Limb (tissue), 2 donors: Measurements from ENCODE around the gene NME4.
"Not testable (repeated sequence)": the region's sequence is repeated elsewhere in the genome, so short reads cannot be mapped to it uniquely, and the experiment has no call there.

Experiments
- DNase-seq, 2 donors: peaks; one replicate each; pipeline ENCODE4 v3.0.0-alpha.2; 2016; ENCODE audit errors: extremely low spot score in 2 of 2

NME4 gene

DNA sequence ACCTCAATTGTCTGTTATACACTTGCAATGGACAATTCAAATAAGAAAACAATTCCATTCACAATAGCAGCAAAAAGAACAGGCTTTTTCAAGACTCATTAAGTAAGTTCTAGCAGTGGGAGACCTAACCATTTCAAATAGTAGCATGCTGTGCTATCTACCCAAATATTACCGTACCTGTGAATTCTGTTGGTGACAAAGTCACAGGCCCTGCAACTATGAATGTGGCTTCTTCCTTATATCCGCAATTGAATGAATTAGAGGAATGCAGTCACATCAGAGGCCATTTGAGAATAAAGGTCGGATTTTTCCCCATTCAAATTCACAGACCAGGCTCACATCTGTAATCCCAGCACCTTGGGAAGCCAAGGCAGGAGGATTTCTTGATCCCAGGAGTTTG is 800 bp upstream of the NME4 start:
- DNase-seq = no peak

DNA sequence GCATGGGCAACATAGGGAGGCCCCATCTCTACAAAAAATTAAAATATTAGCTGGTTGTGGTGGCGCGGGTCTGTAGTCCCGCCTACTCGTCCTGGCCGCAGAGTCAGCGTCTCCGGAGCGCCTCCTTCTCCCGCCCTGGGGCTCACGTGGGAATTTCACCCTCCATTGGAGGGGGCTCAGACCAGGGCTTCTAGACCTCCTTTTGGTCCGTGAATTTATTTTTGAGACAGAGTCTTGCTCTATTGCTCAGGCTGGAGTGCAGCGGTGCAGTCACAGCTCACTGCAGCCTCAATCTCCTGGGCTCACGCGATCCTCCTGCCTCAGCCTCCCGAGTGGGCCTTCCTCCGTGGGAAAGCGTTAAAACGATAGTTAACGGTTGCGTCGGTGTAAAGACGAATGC is 394 bp upstream of the NME4 start:
- peak in 1 of 2 donors; percentile 55 for DNase-seq

DNA sequence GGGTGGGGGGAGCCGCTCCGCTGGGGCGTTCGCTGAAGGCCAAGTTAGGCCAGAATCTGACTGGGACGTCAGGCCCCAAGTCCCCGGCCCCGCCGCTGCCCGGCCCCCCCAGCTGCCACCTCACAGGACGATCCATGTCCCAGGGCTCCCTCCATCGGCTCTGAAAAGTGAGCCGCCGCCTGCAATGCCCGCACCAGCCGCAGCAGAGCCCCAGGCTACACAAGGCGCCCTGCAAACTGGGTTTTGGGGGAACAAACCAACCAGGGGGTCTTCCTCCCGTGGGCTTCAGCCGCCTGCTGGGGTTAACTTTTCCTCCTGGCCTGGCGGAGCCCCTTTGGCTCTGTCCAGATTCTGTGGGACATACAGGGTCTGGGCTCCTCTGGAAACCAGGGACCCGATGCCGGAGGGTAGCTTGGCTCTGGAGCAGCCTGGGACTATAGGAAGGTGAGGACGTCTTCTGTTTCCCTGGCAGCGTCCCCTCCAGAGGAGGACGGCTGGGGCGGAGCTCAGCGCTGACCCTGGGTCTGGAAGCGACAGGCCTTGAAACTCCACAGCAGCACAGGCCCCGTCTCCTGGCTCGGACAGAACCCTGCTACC is 835 bp downstream of the NME4 start:
- peak in 1 of 2 donors; percentile 79 for DNase-seq

DNA sequence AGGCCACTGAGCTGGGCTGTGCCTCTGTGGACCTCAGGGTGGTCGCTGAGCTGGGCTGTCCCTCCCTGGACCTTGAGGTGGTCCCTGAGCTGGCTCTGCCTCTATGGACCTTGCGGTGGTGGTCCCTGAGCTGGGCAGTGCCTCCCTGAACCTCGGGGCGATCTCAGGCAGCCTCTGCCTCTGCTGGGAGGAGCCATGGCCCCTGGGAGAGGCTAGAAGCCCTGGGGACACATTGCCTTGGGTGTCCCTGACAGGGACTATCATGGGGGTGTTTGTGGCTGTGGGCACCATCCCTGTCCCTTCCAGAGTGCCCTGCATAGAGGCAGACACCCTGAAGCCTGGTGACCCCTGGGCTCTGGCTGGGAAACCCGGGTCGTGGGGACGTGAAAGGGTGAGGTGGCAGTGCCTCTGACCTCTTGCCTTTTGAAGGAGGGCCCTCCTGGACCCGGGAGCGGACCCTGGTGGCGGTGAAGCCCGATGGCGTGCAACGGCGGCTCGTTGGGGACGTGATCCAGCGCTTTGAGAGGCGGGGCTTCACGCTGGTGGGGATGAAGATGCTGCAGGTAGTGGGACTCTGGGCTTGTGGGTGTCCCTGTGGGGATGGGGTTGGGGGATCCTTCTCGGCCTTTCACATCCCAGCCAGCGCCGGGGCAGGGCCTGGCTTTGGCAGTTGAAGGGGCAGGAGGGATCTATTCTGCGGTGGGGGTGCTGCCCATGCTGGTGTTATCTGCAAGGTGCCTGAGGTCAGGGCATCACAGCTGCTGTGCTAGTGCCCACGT is 1.8 kb downstream of the NME4 start:
- DNase-seq = peak in 1 of 2 donors; percentile 29

DNA sequence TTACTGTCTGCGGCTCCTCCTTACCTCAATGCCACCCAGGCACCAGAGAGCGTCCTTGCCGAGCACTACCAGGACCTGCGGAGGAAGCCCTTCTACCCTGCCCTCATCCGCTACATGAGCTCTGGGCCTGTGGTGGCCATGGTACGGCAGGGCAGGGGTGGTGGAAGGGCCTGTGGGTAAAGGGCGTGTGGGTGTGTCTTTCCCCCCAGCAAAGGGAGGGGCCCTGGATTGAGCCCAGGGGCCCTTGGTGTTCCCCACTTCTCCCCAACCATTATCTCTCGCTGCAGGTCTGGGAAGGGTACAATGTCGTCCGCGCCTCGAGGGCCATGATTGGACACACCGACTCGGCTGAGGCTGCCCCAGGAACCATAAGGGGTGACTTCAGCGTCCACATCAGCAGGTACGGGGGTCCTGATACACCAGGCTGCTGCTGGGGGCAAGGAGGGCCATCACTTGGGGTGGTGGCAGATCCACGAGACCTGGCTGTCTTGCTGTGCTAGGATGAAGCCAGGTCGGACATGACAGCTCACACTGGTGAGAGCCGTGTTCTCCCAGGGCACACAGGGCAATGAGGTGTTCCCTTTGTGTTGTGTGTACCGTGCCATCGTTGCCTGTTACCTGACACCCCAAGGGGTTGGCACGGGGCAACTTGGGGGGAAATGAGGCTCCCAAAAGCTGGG is 2.5 kb downstream of the NME4 start:
- no peak for DNase-seq

DNA sequence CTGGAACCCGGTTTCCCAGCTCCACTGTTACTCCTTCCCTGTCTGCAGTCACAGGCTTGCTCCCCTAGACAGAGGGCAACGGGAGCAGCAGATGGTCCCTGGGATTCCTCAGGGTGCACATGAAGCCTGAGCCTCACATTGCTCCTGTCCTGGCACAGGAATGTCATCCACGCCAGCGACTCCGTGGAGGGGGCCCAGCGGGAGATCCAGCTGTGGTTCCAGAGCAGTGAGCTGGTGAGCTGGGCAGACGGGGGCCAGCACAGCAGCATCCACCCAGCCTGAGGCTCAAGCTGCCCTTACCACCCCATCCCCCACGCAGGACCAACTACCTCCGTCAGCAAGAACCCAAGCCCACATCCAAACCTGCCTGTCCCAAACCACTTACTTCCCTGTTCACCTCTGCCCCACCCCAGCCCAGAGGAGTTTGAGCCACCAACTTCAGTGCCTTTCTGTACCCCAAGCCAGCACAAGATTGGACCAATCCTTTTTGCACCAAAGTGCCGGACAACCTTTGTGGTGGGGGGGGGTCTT is 3.1 kb downstream of the NME4 start:
- DNase-seq = no peak

DNA sequence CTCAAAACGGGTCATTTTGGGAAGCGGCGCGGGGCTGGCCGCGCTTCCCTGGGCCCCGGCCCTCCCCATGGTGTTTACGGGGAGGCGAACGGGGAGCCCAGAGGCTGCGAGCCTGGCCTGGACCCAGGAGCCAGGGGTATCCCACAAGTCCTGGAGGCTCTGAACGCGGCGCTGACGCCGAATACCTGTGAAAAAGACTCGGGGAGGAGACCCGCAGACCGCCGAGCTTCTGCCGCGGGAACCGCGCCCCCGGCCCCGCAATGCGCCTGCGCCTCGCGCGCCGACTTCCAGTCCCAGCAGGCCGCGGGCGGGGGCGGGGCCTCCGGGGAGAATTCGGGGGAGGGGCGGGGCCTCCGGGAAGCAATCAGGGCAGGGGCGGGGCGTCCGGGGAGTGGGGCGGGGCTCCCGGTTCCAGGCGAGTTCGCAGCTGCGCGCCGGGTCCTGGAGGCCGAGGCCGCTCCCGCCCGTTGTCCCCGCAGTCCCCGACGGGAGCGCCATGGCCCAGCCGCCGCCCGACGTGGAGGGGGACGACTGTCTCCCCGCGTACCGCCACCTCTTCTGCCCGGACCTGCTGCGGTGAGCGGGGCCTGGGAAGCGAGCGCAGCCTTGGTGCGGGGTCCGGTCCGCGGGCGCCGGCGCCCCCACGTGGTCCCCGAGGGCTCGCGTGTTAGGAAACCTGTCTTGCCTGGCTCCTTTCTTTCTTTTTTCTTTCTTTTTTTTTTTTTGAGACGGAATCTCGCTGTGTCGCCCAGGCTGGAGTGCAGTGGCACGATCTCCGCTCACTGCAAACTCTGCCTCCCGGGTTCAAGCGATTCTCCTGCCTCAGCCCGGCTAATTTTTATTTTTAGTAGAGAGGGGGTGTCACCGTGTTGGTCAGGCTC is 4.7 kb downstream of the NME4 start, which contains the start of gene DECR2:
DECR2 (plus strand) TSS at position 418 of the 881 bp plus-strand sequence; CDS start at position 497, 79 bp downstream.
- DNase-seq = peak; percentile 92 to 100

DNA sequence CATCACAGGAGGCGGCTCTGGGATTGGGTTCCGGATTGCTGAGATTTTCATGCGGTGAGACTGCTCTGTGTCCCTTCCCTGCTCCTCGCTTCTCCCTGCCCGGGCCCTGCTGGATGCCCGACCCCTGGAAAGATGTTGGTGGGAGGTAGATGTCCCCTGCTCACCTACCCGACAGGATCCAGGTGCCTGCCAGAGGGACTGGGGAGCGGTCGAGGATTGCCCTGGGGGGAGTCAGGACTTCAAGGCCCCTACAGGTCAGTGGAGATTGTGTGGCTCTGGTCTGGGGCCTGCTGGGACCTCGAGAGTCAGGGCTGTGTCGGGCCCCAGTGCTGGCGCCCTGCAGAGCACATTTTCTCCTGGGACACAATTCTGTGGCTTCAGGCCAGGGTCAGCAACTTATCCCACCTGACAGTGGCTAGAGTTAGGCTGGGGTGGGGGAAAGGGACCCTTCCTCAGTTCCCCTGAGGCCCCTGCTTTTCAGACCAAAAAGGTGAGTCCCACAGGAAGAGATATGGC is 8.0 kb downstream of the NME4 start:
- no peak for DNase-seq

DNA sequence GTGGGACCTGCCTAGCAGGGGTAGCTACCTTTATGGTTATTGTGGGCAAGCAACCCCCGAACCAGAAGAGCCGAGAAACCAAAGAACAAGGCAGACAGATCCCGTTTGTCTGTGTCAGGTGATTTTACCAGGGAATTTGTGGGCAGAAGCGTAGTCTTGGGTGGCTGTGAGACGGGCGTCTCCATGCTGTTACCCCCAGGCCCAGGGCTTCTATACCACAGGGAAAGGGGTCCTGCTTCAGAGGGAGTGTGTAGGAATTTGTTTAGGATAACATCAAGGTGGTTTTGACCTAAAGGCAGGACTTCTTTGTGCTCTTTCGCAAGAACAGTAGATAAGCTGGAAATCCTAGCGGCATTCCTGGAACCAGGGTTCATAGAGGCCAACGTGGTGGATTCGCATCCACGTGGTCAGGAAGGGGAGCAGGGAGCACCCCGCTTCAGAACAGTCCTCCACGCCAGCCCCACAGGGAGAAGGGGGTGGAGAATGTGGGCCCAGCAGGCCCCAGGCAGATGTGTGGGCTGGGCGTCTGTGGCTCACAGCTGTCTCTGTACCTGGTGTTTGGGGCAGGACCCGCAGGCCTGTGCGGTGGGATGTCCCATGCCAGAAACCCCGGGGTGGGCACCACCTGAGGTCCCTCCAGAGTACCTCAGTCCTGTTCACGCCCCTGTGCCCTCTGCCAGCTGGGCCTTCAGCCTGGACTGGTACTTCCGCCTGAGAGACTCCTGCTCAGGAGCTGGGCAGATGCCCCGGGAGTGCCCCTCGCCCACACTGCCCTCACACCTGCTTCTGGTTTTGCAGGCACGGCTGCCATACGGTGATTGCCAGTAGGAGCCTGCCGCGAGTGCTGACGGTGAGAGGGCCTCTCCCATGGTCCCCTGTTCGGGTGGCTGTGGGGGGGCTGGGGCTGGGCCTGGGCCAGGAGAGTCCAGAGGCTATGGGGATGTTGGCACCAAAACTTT is 8.8 kb downstream of the NME4 start:
- no peak for DNase-seq

DNA sequence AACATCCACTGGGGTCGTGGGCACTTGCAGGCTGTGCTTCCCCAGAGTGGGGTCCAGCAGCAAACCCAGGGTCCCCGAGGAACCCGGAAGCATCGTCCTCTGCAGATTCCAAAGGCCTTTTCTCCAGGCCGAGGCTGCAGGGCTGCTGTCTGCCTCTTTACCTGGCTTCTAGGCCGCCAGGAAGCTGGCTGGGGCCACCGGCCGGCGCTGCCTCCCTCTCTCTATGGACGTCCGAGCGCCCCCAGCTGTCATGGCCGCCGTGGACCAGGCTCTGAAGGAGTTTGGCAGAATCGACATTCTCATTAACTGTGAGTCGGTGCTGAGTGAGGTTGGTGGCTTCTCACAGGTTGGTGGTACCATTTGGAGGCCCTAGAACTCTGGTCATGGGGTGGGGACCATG is 10.3 kb downstream of the NME4 start:
- no peak for DNase-seq

DNA sequence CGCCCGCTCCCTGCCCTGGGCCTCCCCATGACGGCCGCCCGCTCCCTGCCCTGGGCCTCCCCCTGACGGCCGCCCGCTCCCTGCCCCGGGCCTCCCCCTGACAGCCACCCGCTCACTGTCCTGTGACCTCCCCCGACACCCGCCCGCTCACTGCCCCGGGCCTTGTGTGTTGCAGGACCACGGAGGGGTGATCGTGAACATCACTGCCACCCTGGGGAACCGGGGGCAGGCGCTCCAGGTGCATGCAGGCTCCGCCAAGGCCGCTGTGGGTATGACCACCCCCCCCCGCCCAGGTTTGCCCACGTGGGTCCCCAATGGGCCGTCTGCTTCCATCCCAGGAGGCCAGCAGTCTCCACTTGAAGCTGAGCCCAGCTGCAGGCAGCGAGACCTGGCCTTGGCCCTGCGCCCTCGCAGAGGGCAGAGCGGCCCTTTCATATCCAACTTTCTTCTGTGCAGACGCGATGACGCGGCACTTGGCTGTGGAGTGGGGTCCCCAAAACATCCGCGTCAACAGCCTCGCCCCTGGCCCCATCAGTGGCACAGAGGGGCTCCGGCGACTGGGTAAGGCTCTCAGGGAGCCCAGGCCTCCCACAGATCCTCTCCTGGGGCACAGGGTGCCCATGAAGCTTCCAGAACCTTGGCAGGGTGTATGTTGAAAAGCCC is 13.6 kb downstream of the NME4 start:
- DNase-seq = no peak

DNA sequence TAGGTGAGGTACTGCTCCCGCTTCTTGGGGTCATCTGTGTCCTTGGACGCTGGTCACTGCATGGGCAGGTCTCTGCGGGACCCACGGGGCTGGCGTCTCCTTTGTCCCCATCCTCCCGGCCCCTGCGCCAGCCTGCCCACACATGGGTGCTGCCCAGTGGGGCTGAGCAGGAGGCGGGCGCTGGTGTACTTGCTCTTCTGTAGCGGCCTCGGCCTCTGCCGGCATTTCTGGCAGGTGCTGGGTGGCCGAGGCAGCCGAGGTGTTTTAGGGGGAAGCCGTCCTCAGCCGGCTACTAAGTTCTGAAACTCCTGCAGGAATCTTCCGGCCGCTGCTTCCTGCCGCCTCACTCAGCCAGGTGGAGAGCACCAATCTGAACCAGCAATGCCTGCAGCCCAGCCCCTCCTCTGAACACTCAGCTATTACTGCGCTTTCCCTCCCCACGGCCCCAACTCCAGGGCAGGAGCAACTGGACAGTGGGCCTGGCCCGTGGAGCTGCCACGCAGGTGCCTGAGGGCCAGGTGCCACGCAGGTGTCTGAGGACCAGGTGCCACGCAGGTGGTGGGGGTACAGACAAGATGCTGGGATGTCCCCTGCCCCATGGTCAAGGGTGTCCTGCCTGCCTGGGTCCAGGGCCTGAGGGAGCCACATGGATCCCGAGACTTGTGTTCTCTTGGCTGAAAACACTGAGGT is 14.7 kb downstream of the NME4 start:
- no peak for DNase-seq

DNA sequence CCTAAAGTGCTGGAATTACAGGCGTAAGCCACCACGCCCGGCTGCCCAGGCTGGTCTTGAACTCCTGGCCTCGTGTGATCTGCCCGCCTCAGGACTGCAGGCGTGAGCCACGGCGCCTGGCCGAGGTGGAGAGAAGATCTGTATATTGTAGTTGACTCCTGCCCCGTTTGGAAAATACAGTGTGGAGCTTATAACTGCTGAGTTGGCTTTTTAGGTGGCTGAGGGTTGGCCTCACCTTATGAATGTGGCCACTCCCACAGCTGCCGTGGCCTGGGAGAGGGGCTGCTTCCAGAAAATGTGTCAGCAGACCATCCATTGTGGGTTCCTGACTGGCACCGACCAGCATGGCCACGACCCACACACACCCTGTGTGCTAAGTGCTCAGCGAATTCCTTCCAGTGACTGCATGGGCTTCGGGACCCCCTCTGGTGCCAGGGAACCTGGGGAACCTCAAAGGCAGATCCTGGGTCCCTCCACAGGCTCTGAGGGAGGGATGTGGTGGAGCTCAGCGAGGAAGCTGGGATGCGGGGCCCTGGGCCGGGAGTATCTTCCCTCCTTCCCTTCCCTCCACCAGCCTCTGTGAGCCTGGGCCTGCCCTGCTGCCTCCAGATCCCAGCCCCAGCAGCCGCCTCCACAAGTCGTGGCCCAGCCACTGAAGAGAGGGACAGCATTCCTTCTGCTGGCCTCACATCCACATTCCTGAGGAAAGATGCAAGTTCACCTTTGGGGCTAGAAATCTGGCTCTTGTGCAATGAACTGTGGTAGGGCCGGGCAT is 17.6 kb downstream of the NME4 start:
- DNase-seq = no peak

DNA sequence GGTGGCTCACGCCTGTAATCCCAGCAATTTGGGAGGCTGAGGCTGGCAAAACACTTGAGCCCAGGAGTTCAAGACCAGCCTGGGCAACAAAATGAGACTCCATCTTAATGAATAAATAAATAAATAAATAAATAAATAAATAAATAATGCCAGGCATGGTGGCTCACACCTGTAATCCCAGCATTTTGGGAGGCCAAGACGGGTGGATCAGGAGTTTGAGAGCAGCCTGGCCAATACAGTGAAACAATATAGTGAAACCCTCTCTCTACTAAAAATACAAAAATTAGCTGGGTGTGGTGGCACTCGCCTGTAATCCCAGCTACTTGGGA is 18.1 kb downstream of the NME4 start:
- DNase-seq = not testable (repeated sequence)

DNA sequence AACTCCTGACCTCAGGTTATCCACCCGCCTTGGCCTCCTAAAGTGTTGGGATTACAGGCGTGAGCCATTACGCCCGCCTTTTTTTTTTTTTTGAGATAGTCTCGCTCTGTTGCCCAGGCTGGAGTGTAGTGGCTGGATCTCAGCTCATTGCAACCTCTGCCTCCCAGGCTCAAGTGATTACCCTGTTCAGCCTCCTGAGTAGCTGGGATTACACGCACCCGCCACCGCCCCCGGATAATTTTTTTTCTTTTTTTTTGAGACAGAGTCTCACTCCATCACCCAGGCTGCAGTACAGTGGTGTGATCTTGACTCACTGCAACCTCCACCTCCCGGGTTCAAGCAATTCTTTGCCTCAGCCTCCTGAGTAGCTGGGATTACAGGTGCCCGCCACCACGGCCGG is 25.2 kb downstream of the NME4 start:
- not testable (repeated sequence) for DNase-seq

DNA sequence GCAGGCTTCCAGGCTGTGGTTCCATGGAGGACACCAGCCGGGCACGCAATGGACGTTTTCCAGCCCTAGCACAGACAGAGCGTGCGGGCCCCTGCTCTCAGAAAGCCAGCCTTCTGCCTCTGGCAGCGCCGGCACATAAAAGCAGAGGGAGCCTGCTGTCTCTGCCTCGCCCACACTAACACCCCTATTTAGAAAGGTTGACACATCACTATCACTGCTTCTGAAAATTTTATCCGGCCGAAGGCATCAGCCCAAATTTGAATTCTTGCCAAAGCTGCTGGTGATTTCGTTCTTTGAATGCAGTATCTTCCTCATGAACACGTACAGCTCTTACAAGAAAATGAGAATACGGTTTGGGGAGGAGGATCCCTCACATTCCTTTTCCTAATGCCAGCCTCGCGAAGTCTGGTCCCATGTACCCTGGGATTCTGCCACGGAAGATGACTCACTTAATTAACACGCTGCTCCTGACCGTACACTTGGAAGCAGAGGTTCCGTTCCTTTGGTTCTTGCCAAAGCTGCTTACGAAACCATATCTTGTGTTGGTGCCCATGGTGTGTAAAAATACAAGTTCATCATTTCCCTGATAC is 27.1 kb downstream of the NME4 start:
- DNase-seq = no peak

DNA sequence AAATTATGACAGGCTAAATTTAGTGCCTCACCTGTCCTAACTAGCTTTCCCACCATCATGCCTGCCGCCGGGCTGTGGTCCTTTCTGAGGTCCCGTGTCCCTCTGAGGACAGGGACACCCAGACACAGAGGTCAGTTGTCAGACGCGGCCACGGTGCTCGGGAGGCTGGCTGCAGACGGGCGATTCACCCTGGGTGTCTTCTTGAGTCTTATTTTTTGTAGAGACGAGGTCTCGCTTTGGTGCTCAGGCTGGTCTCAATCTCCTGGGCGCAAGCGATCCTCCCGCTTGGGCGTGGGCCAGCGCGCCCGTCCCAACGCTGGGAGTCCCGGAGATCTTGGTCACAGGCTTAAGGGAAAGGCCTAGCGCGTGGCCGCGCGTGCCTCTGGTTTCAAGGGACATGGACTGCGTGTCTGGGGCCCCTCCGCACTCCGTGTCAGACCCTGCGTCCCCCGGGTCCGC is 27.7 kb downstream of the NME4 start:
- DNase-seq = peak in 1 of 2 donors; percentile 51
